ENCODE results near the gene CRELD2.

GRCh38 chr22:49918911-49919881, 762 bp downstream of the CRELD2 start:
- no peak for TF ChIP-seq CTCF (IDR thresholded peaks at IDR 0.05; ENCODE audit: poor library complexity, severe bottlenecking)
- no peak for TF ChIP-seq EP300 (conservative IDR thresholded peaks at IDR 0.05; ENCODE audit: poor library complexity, severe bottlenecking)
- TF ChIP-seq RAD21 (conservative IDR thresholded peaks at IDR 0.05), result no peak
- no peak for TF ChIP-seq EZH2 (IDR thresholded peaks at IDR 0.05; ENCODE audit: borderline replicate concordance, insufficient read depth, low read length, poor library complexity, severe bottlenecking)
- no peak for TF ChIP-seq POLR2AphosphoS5 (IDR thresholded peaks at IDR 0.05)
- TF ChIP-seq MXI1 (conservative IDR thresholded peaks at IDR 0.05; ENCODE audit: poor library complexity, severe bottlenecking), result no peak
- no peak for TF ChIP-seq REST (IDR thresholded peaks at IDR 0.05; ENCODE audit: borderline replicate concordance)
- TF ChIP-seq SMC3 (conservative IDR thresholded peaks at IDR 0.05; ENCODE audit: poor library complexity), result no peak
- TF ChIP-seq TAF1 (IDR thresholded peaks at IDR 0.05; ENCODE audit: low read depth), result no peak

Measured in neural cell (in vitro differentiated cells).